Natural killer cell (primary cell): ENCODE measurements around the gene TEPSIN. TPM values are rescaled to one million over a fixed set of nuclear protein-coding genes. Genes with fewer than 3 reads are reported as not detected.

ENCODE experiments used
- ATAC-seq, 3 donors: fragments of 150-1000 bp in 2 of 3; fragments of 200-7000 bp in 1 of 3; cut with Tn5 transposase; 1 replicate in 1 of 3; 2 replicates in 2 of 3; pipeline ENCODE4 v1.10.0; 2021; ENCODE audit warnings: mild to moderate bottlenecking in 2 of 3, moderate library complexity in 2 of 3
- DNase-seq, 2 donors: peaks; one replicate each; pipeline versions ENCODE4 v3.0.0 to v3.0.0-alpha.2; 2013 to 2021; ENCODE audit warnings: mixed read lengths in 1 of 2
- H3K27ac ChIP-seq: one replicate; pipeline ENCODE4 v1.5.1; 2013; ENCODE audit warnings: mild to moderate bottlenecking, low read length
- H3K27me3 ChIP-seq: one replicate; pipeline ENCODE4 v1.6.1; 2013; ENCODE audit warnings: low read length; ENCODE audit not compliant: control insufficient read depth, insufficient read depth
- H3K36me3 ChIP-seq: one replicate; pipeline ENCODE4 v1.6.1; 2013; ENCODE audit warnings: low read length; ENCODE audit not compliant: control insufficient read depth, insufficient read depth
- H3K4me1 ChIP-seq: one replicate; pipeline ENCODE4 v1.6.1; 2013; ENCODE audit warnings: low read length; ENCODE audit not compliant: control insufficient read depth, insufficient read depth
- H3K4me3 ChIP-seq: one replicate; pipeline ENCODE4 v1.5.1; 2013; ENCODE audit warnings: low read length
- H3K9me3 ChIP-seq: one replicate; pipeline ENCODE4 v1.6.1; 2013; ENCODE audit warnings: low read length; ENCODE audit not compliant: control insufficient read depth, insufficient read depth
- H3K27ac Mint-ChIP-seq, 2 donors: one replicate each; pipeline ENCODE4 v1.8.0; 2022; ENCODE audit warnings: mild to moderate bottlenecking in 2 of 2, mixed read lengths in 2 of 2, moderate library complexity in 1 of 2
- H3K27me3 Mint-ChIP-seq, 2 donors: one replicate each; pipeline ENCODE4 v1.8.0; 2022; ENCODE audit warnings: low read depth in 2 of 2, mixed read lengths in 2 of 2
- H3K36me3 Mint-ChIP-seq: one replicate; pipeline ENCODE4 v1.8.0; 2022; ENCODE audit warnings: mixed read lengths
- H3K4me1 Mint-ChIP-seq, 2 donors: one replicate each; pipeline ENCODE4 v1.8.0; 2022; ENCODE audit warnings: mixed read lengths in 2 of 2
- H3K4me3 Mint-ChIP-seq: one replicate; pipeline ENCODE4 v1.8.0; 2022; ENCODE audit warnings: mild to moderate bottlenecking, moderate library complexity, mixed read lengths
- H3K9me3 Mint-ChIP-seq, 2 donors: one replicate each; pipeline ENCODE4 v1.8.0; 2022; ENCODE audit warnings: mixed read lengths in 2 of 2
- CTCF ChIP-seq: fragments of 200-600 bp; IDR thresholded peaks from one replicate; pipeline ENCODE4 v1.8.0; 2022; ENCODE audit warnings: antibody characterized with exemption
- WGBS: methylation state at CpG from one replicate; pipeline ENCODE4 v1.1.7; 2013; ENCODE audit warnings: missing lambda C conversion rate; ENCODE audit not compliant: insufficient coverage; 5-methylcytosine and 5-hydroxymethylcytosine counted together
- intact Hi-C: fragments of 100-400 bp; cut with micrococcal nuclease; formaldehyde crosslinking; loops from one replicate; pipeline ENCODE4 v1.14.2; 2022
- total RNA-seq, 4 donors: library from RNA; stranded (reverse); fragments of 120-200 nt in 1 of 4; gene quantifications; one replicate each; pipeline versions ENCODE4 v1.2.3 to v1.2.4, GENCODE V29; 2013 to 2022

TEPSIN gene
- total RNA-seq, 3 donors from 2014 or later (not counting 1 experiment from before 2014, with no cell fraction given), result 89.8 to 137 (median 126) TPM

GRCh38 chr17:81198826-81199481 is 39.9 kb downstream of the TEPSIN start:
- Mint-ChIP-seq H3K27ac (no peak overlapping the region), H3K27me3 (no peaks in the 10 kb centered on the region), H3K36me3 (no peaks in the 10 kb centered on the region), H3K9me3 (no peaks in the 10 kb centered on the region), H3K4me3 (no peak overlapping the region), H3K4me1 (no peaks in the 10 kb centered on the region)
- Histone ChIP-seq H3K27ac (no peak overlapping the region), H3K27me3 (no peaks in the 10 kb centered on the region), H3K4me1 (no peaks in the 10 kb centered on the region), H3K9me3 (no peaks in the 10 kb centered on the region), H3K36me3 (no peaks in the 10 kb centered on the region), H3K4me3 (no peak overlapping the region)
- DNase-seq, result no peak
- TF ChIP-seq CTCF, result no peak
- ATAC-seq, result no peak
- intact Hi-C loops, result no loop called here
- 95% methylated on average over 22 of the region's 22 CpGs for WGBS

GRCh38 chr17:81197831-81198490 is 40.9 kb downstream of the TEPSIN start:
- no peak overlapping the region for H3K27ac Mint-ChIP-seq
- Histone ChIP-seq H3K4me1 (no peaks in the 10 kb centered on the region), H3K9me3 (no peaks in the 10 kb centered on the region), H3K4me3 (no peak overlapping the region), H3K27me3 (no peaks in the 10 kb centered on the region), H3K27ac (no peak overlapping the region), H3K36me3 (no peaks in the 10 kb centered on the region)
- H3K27me3 Mint-ChIP-seq, result no peaks in the 10 kb centered on the region
- ATAC-seq, result no peak
- H3K4me1 Mint-ChIP-seq, result no peaks in the 10 kb centered on the region
- intact Hi-C loops, result no loop called here
- 94% methylated on average over 21 of the region's 21 CpGs for WGBS
- no peak for TF ChIP-seq CTCF
- H3K4me3 Mint-ChIP-seq, result no peak overlapping the region
- H3K9me3 Mint-ChIP-seq, result no peaks in the 10 kb centered on the region
- H3K36me3 Mint-ChIP-seq, result no peaks in the 10 kb centered on the region
- DNase-seq, result no peak

- Mint-ChIP-seq H3K27ac (no peak overlapping the region), H3K27me3 (no peaks in the 10 kb centered on the region), H3K4me1 (no peaks in the 10 kb centered on the region), H3K36me3 (no peaks in the 10 kb centered on the region), H3K9me3 (no peaks in the 10 kb centered on the region), H3K4me3 (no peak overlapping the region)
- H3K4me3 ChIP-seq, result no peak overlapping the region
- H3K27ac ChIP-seq, result no peak overlapping the region
- no peak for TF ChIP-seq CTCF
- intact Hi-C loops, result no loop called here
- H3K27me3 ChIP-seq, result no peaks in the 10 kb centered on the region
- H3K4me1 ChIP-seq, result no peaks in the 10 kb centered on the region
- WGBS, result 88% methylated on average over 14 of the region's 14 CpGs
- ATAC-seq, result no peak
- no peaks in the 10 kb centered on the region for H3K9me3 ChIP-seq
- DNase-seq, result no peak
- H3K36me3 ChIP-seq, result no peaks in the 10 kb centered on the region
These were observed 41.5 kb downstream of the TEPSIN start for GRCh38 chr17:81197409-81197795.
